ENCODE results near the gene ARAP1.

GRCh38 chr11:72685560-72686480 is 66.4 kb downstream of the ARAP1 start:
- TF ChIP-seq CTCF (conservative IDR thresholded peaks at IDR 0.05; ENCODE audit: low read depth, low read length) (no peak), EZH2 (IDR thresholded peaks at IDR 0.05; ENCODE audit: low read length, unreplicated experiment) (no peak)

All from PC-3 (cell line).